ENCODE data around the gene CACNG3.
"Not testable (repeated sequence)": the region's sequence is repeated elsewhere in the genome, so short reads cannot be mapped to it uniquely, and the experiment has no call there.

The CACNG3 gene

GRCh38 chr16:24255456-24256371, at the start of gene CACNG3:
Gene CACNG3, plus strand, starts transcription at chr16:24256335. Its CDS starts 420 bp downstream, at chr16:24256755.
- no peak for DNase-seq (ENCODE audit: low read depth)

GRCh38 chr16:24206926-24207325, 49.2 kb upstream of the CACNG3 start:
- no peak for DNase-seq (ENCODE audit: low read depth)

GRCh38 chr16:24208710-24209109, 47.4 kb upstream of the CACNG3 start:
- DNase-seq (ENCODE audit: low read depth), result no peak

GRCh38 chr16:24214992-24215391, 41.1 kb upstream of the CACNG3 start:
- no peak for DNase-seq (ENCODE audit: low read depth)

GRCh38 chr16:24216961-24217360, 39.2 kb upstream of the CACNG3 start:
- no peak for DNase-seq (ENCODE audit: low read depth)

GRCh38 chr16:24217461-24217860, 38.7 kb upstream of the CACNG3 start:
- DNase-seq (ENCODE audit: low read depth), result no peak

GRCh38 chr16:24218299-24218698, 37.8 kb upstream of the CACNG3 start:
- DNase-seq (ENCODE audit: low read depth), result no peak

- no peak for DNase-seq (ENCODE audit: low read depth)
These were observed 34.9 kb upstream of the CACNG3 start for GRCh38 chr16:24221219-24221618.

GRCh38 chr16:24228514-24228913, 27.6 kb upstream of the CACNG3 start:
- DNase-seq (ENCODE audit: low read depth), result no peak

GRCh38 chr16:24232936-24233335, 23.2 kb upstream of the CACNG3 start:
- DNase-seq (ENCODE audit: low read depth), result no peak

- no peak for DNase-seq (ENCODE audit: low read depth)
These were observed 21.4 kb upstream of the CACNG3 start for GRCh38 chr16:24234737-24235136.

- DNase-seq (ENCODE audit: low read depth), result no peak
These were observed 20.3 kb upstream of the CACNG3 start for GRCh38 chr16:24235806-24236205.

GRCh38 chr16:24238846-24239245, 17.3 kb upstream of the CACNG3 start:
- not testable (repeated sequence) for DNase-seq (ENCODE audit: low read depth)

- no peak for DNase-seq (ENCODE audit: low read depth)
These were observed 9.1 kb upstream of the CACNG3 start for GRCh38 chr16:24246911-24247607.

GRCh38 chr16:24253192-24253591, 2.9 kb upstream of the CACNG3 start:
- DNase-seq (ENCODE audit: low read depth), result no peak

GRCh38 chr16:24257958-24258357, 1.8 kb downstream of the CACNG3 start:
- no peak for DNase-seq (ENCODE audit: low read depth)

- no peak for DNase-seq (ENCODE audit: low read depth)
These were observed 2.7 kb downstream of the CACNG3 start for GRCh38 chr16:24258791-24259190.

- DNase-seq (ENCODE audit: low read depth), result no peak
These were observed 6.7 kb downstream of the CACNG3 start for GRCh38 chr16:24262816-24263215.

GRCh38 chr16:24270721-24271442, 14.7 kb downstream of the CACNG3 start:
- no peak for DNase-seq (ENCODE audit: low read depth)

- no peak for DNase-seq (ENCODE audit: low read depth)
These were observed 16.2 kb downstream of the CACNG3 start for GRCh38 chr16:24272379-24272778.

- DNase-seq (ENCODE audit: low read depth), result no peak
These were observed 17.5 kb downstream of the CACNG3 start for GRCh38 chr16:24273508-24274182.

GRCh38 chr16:24275413-24275812, 19.3 kb downstream of the CACNG3 start:
- no peak for DNase-seq (ENCODE audit: low read depth)
